ENCODE results near the gene SPANXA2.
"Not testable (repeated sequence)": the region's sequence is repeated elsewhere in the genome, so short reads cannot be mapped to it uniquely, and the experiment has no call there.

SPANXA2 gene

GRCh38 chrX:141589408-141589807, at the start of gene SPANXA2:
SPANXA2 (plus strand) TSS chrX:141589708; CDS start chrX:141589768, 60 bp downstream.
- DNase-seq (ENCODE audit: low read depth, low spot score); H3K27ac ChIP-seq: not testable (repeated sequence)

GRCh38 chrX:141542551-141542950, 47.0 kb upstream of the SPANXA2 start:
- H3K27ac ChIP-seq; DNase-seq (ENCODE audit: low read depth, low spot score): not testable (repeated sequence)

- DNase-seq (ENCODE audit: low read depth, low spot score); H3K27ac ChIP-seq: not testable (repeated sequence)
These were observed 4.9 kb upstream of the SPANXA2 start, which contains the start of gene SPANXA1 for GRCh38 chrX:141584638-141585037. SPANXA1 (minus strand) TSS chrX:141584738; CDS start chrX:141584678, 60 bp downstream.

GRCh38 chrX:141609111-141609510, 19.6 kb downstream of the SPANXA2 start:
- no peak for DNase-seq (ENCODE audit: low read depth, low spot score)
- H3K27ac ChIP-seq = no peak overlapping the region

- H3K27ac ChIP-seq = no peak overlapping the region
- no peak for DNase-seq (ENCODE audit: low read depth, low spot score)
These were observed 29.8 kb downstream of the SPANXA2 start for GRCh38 chrX:141619336-141619735.

GRCh38 chrX:141632124-141632523, 42.6 kb downstream of the SPANXA2 start:
- H3K27ac ChIP-seq = no peak overlapping the region
- no peak for DNase-seq (ENCODE audit: low read depth, low spot score)

- H3K27ac ChIP-seq = no peak overlapping the region
- no peak for DNase-seq (ENCODE audit: low read depth, low spot score)
These were observed 49.0 kb downstream of the SPANXA2 start for GRCh38 chrX:141638550-141638949.

Data from epithelial cell of prostate (primary cell).